HG02943 (cell line): ENCODE results near the gene SNHG17.
"Not testable (repeated sequence)": the region's sequence is repeated elsewhere in the genome, so short reads cannot be mapped to it uniquely, and the experiment has no call there.

ENCODE experiments used
- ATAC-seq: cut with Tn5 transposase; IDR thresholded peaks from one replicate; pipeline ENCODE4 v1.9.1; 2021; ENCODE audit warnings: mild to moderate bottlenecking, low read depth, moderate library complexity; ENCODE audit not compliant: unreplicated experiment

Gene SNHG17

GRCh38 chr20:38434770-38435554 lies at the start of gene SNHG17:
SNHG17 (minus strand) TSS chr20:38435328.
- ATAC-seq, result peak; percentile 57

GRCh38 chr20:38479596-38479995 lies 44.5 kb upstream of the SNHG17 start:
- no peak for ATAC-seq

GRCh38 chr20:38477747-38478146 lies 42.6 kb upstream of the SNHG17 start:
- ATAC-seq, result no peak

- no peak for ATAC-seq
Measured at GRCh38 chr20:38473367-38473795, 38.3 kb upstream of the SNHG17 start.

GRCh38 chr20:38472513-38473366 lies 37.6 kb upstream of the SNHG17 start, which contains the start of gene RALGAPB:
RALGAPB (plus strand) TSS chr20:38472843; CDS start chr20:38488433, 15,590 bp downstream.
- peak; percentile 84 for ATAC-seq

GRCh38 chr20:38471987-38472512 lies 36.9 kb upstream of the SNHG17 start:
- no peak for ATAC-seq

- ATAC-seq, result no peak
Measured at GRCh38 chr20:38471245-38471644, 36.1 kb upstream of the SNHG17 start.

GRCh38 chr20:38466983-38467382 lies 31.9 kb upstream of the SNHG17 start:
- ATAC-seq, result no peak

- ATAC-seq, result no peak
Measured at GRCh38 chr20:38466171-38466570, 31.0 kb upstream of the SNHG17 start.

GRCh38 chr20:38461569-38461968 lies 26.4 kb upstream of the SNHG17 start:
- not testable (repeated sequence) for ATAC-seq

GRCh38 chr20:38461167-38461566 lies 26.0 kb upstream of the SNHG17 start:
- not testable (repeated sequence) for ATAC-seq

GRCh38 chr20:38460631-38461030 lies 25.5 kb upstream of the SNHG17 start:
- not testable (repeated sequence) for ATAC-seq

- no peak for ATAC-seq
Measured at GRCh38 chr20:38460040-38460623, 25.0 kb upstream of the SNHG17 start.

- ATAC-seq, result no peak
Measured at GRCh38 chr20:38458314-38458713, 23.2 kb upstream of the SNHG17 start.

GRCh38 chr20:38454556-38455473 lies 19.7 kb upstream of the SNHG17 start:
- no peak for ATAC-seq

- ATAC-seq, result no peak
Measured at GRCh38 chr20:38453941-38454340, 18.8 kb upstream of the SNHG17 start.

- ATAC-seq, result no peak
Measured at GRCh38 chr20:38452880-38453624, 17.9 kb upstream of the SNHG17 start.

GRCh38 chr20:38450412-38450975 lies 15.4 kb upstream of the SNHG17 start:
- ATAC-seq, result no peak

- no peak for ATAC-seq
Measured at GRCh38 chr20:38449046-38449445, 13.9 kb upstream of the SNHG17 start.
